H1 (cell line): Measurements from ENCODE around the gene ARHGAP26. TPM values are rescaled to one million over a fixed set of nuclear protein-coding genes. Genes with fewer than 3 reads are reported as not detected.

Experiments
- GABPA ChIP-seq: IDR thresholded peaks from 2 replicates; pipeline ENCODE4 v1.6.1; 2011; ENCODE audit warnings: mild to moderate bottlenecking, low read length, moderate library complexity, borderline replicate concordance; ENCODE audit not compliant: insufficient read depth
- GTF2F1 ChIP-seq: IDR thresholded peaks from 2 replicates; pipeline ENCODE4 v1.6.1; 2012; ENCODE audit warnings: low read depth, low read length, improper control_type of control experiment, borderline replicate concordance
- NANOG ChIP-seq: IDR thresholded peaks from 2 replicates; pipeline ENCODE4 v1.6.1; 2011; ENCODE audit warnings: low read length, low read depth, mild to moderate bottlenecking, inconsistent platforms; ENCODE audit not compliant: insufficient read depth, poor library complexity, severe bottlenecking
- SAP30 ChIP-seq: fragments of 300-600 bp; sonication (generic); IDR thresholded peaks from 2 replicates; pipeline ENCODE4 v1.7.1; 2012; ENCODE audit warnings: low read length, moderate library complexity, mild to moderate bottlenecking, inconsistent platforms; ENCODE audit not compliant: insufficient read depth, insufficient replicate concordance
- SIN3A ChIP-seq, 2 experiments: IDR thresholded peaks in 1 of 2; conservative IDR thresholded peaks in 1 of 2; 2 replicates each; pipeline ENCODE4 v1.6.1; 2011 to 2012; ENCODE audit warnings: low read length in 2 of 2, improper control_type of control experiment in 1 of 2, low read depth in 1 of 2, mild to moderate bottlenecking in 1 of 2
- polyA plus RNA-seq, 7 experiments: library from polyadenylated mRNA; depleted of rRNA in 3 of 7; stranded (reverse) in 5 of 7; unstranded in 2 of 7; fragments of >200 nt in 5 of 7; fragments of 200-250 nt in 2 of 7; gene quantifications; 1 replicate in 5 of 7; 2 replicates in 1 of 7; 4 replicates in 1 of 7; pipeline versions ENCODE4 v1.2.1 to v1.2.3, GENCODE V29; 2011 to 2013; ENCODE audit warnings: missing spikeins in 2 of 7, mixed read lengths in 2 of 7
- total RNA-seq: library from RNA; stranded (reverse); fragmentation: NEBNext Ultra II Directional; extraction: Animal tissue kit (Norgen Biotek cat#: 25700); gene quantifications from 2 replicates; pipeline ENCODE4 v1.2.1, GENCODE V29; 2021
- TF ChIP-seq, protein P1 (sequence below): fragments of 300-600 bp; sonication (generic); IDR thresholded peaks from 2 replicates; pipeline ENCODE4 v1.7.1; 2012; ENCODE audit warnings: low read length, moderate library complexity, mild to moderate bottlenecking, inconsistent platforms; ENCODE audit not compliant: insufficient replicate concordance
- TF ChIP-seq, protein P2 (sequence below): IDR thresholded peaks from 2 replicates; pipeline ENCODE4 v1.6.1; 2011; ENCODE audit warnings: low read length, improper control_type of control experiment

The ARHGAP26 gene
- total and polyA plus RNA-seq, 2 of the 8 experiments (the other 6 are each of a cell fraction or from before 2014, with no cell fraction given) = 7.1 to 24.8 TPM

GRCh38 chr5:143182901-143183820 is 413.0 kb downstream of the ARHGAP26 start (continued):
- TF ChIP-seq, protein P1, sequence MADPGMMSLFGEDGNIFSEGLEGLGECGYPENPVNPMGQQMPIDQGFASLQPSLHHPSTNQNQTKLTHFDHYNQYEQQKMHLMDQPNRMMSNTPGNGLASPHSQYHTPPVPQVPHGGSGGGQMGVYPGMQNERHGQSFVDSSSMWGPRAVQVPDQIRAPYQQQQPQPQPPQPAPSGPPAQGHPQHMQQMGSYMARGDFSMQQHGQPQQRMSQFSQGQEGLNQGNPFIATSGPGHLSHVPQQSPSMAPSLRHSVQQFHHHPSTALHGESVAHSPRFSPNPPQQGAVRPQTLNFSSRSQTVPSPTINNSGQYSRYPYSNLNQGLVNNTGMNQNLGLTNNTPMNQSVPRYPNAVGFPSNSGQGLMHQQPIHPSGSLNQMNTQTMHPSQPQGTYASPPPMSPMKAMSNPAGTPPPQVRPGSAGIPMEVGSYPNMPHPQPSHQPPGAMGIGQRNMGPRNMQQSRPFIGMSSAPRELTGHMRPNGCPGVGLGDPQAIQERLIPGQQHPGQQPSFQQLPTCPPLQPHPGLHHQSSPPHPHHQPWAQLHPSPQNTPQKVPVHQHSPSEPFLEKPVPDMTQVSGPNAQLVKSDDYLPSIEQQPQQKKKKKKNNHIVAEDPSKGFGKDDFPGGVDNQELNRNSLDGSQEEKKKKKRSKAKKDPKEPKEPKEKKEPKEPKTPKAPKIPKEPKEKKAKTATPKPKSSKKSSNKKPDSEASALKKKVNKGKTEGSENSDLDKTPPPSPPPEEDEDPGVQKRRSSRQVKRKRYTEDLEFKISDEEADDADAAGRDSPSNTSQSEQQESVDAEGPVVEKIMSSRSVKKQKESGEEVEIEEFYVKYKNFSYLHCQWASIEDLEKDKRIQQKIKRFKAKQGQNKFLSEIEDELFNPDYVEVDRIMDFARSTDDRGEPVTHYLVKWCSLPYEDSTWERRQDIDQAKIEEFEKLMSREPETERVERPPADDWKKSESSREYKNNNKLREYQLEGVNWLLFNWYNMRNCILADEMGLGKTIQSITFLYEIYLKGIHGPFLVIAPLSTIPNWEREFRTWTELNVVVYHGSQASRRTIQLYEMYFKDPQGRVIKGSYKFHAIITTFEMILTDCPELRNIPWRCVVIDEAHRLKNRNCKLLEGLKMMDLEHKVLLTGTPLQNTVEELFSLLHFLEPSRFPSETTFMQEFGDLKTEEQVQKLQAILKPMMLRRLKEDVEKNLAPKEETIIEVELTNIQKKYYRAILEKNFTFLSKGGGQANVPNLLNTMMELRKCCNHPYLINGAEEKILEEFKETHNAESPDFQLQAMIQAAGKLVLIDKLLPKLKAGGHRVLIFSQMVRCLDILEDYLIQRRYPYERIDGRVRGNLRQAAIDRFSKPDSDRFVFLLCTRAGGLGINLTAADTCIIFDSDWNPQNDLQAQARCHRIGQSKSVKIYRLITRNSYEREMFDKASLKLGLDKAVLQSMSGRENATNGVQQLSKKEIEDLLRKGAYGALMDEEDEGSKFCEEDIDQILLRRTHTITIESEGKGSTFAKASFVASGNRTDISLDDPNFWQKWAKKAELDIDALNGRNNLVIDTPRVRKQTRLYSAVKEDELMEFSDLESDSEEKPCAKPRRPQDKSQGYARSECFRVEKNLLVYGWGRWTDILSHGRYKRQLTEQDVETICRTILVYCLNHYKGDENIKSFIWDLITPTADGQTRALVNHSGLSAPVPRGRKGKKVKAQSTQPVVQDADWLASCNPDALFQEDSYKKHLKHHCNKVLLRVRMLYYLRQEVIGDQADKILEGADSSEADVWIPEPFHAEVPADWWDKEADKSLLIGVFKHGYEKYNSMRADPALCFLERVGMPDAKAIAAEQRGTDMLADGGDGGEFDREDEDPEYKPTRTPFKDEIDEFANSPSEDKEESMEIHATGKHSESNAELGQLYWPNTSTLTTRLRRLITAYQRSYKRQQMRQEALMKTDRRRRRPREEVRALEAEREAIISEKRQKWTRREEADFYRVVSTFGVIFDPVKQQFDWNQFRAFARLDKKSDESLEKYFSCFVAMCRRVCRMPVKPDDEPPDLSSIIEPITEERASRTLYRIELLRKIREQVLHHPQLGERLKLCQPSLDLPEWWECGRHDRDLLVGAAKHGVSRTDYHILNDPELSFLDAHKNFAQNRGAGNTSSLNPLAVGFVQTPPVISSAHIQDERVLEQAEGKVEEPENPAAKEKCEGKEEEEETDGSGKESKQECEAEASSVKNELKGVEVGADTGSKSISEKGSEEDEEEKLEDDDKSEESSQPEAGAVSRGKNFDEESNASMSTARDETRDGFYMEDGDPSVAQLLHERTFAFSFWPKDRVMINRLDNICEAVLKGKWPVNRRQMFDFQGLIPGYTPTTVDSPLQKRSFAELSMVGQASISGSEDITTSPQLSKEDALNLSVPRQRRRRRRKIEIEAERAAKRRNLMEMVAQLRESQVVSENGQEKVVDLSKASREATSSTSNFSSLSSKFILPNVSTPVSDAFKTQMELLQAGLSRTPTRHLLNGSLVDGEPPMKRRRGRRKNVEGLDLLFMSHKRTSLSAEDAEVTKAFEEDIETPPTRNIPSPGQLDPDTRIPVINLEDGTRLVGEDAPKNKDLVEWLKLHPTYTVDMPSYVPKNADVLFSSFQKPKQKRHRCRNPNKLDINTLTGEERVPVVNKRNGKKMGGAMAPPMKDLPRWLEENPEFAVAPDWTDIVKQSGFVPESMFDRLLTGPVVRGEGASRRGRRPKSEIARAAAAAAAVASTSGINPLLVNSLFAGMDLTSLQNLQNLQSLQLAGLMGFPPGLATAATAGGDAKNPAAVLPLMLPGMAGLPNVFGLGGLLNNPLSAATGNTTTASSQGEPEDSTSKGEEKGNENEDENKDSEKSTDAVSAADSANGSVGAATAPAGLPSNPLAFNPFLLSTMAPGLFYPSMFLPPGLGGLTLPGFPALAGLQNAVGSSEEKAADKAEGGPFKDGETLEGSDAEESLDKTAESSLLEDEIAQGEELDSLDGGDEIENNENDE = no peak
- TF ChIP-seq SIN3A (conservative IDR thresholded peaks at IDR 0.05 in 1 of 2, IDR thresholded peaks at IDR 0.05 in 1 of 2; ENCODE audit: low read depth in 1 of 2, low read length in 2 of 2) = no peak
- TF ChIP-seq NANOG = no peak
- no peak for TF ChIP-seq GABPA
- no peak for TF ChIP-seq GTF2F1
- TF ChIP-seq, protein P2, sequence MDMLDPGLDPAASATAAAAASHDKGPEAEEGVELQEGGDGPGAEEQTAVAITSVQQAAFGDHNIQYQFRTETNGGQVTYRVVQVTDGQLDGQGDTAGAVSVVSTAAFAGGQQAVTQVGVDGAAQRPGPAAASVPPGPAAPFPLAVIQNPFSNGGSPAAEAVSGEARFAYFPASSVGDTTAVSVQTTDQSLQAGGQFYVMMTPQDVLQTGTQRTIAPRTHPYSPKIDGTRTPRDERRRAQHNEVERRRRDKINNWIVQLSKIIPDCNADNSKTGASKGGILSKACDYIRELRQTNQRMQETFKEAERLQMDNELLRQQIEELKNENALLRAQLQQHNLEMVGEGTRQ = no peak
- TF ChIP-seq SAP30 = no peak
